ENCODE measurements around the gene ALDH3B2.

DNA sequence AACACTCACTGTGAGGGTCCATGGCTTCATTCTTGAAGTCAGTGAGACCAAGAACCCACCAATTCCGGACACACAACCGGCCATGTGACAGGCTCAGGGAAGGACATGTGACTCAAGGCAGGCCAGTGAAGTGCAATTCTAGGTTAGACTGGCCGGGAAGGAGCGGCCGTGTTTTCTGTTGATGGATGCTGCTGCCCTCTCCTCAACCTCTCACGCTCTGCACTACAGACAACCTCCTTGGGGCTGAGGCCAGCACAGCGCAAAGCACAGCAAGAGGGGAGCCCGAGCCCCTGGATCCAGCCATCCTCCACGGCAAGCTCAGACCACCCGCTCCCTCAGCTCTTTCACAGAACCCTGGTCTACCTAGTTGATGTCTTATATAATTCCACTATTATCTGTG is 47.5 kb downstream of the ALDH3B2 start:
- TF ChIP-seq, protein P1, sequence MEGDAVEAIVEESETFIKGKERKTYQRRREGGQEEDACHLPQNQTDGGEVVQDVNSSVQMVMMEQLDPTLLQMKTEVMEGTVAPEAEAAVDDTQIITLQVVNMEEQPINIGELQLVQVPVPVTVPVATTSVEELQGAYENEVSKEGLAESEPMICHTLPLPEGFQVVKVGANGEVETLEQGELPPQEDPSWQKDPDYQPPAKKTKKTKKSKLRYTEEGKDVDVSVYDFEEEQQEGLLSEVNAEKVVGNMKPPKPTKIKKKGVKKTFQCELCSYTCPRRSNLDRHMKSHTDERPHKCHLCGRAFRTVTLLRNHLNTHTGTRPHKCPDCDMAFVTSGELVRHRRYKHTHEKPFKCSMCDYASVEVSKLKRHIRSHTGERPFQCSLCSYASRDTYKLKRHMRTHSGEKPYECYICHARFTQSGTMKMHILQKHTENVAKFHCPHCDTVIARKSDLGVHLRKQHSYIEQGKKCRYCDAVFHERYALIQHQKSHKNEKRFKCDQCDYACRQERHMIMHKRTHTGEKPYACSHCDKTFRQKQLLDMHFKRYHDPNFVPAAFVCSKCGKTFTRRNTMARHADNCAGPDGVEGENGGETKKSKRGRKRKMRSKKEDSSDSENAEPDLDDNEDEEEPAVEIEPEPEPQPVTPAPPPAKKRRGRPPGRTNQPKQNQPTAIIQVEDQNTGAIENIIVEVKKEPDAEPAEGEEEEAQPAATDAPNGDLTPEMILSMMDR (IDR thresholded peaks at IDR 0.05) = no peak
- TF ChIP-seq POLR2A (IDR thresholded peaks at IDR 0.05) = no peak

All from breast epithelium (tissue), 3 donors.